OCI-LY3 (cell line): ENCODE results near the gene PTPRN2.
"Not testable (repeated sequence)": the region's sequence is repeated elsewhere in the genome, so short reads cannot be mapped to it uniquely, and the experiment has no call there.

Source experiments
- CTCF ChIP-seq: fragments of 200-600, 300-600 bp; sonication (generic); IDR thresholded peaks from 2 replicates; pipeline ENCODE4 v1.5.1; 2014; ENCODE audit warnings: antibody characterized with exemption, low read length, low read depth
- EZH2phosphoT487 ChIP-seq: fragments of 200-600 bp; shearing (Covaris generic); IDR thresholded peaks from 2 replicates; pipeline ENCODE4 v1.6.1; 2018; ENCODE audit warnings: antibody characterized with exemption, mixed run types, low read depth

DNA sequence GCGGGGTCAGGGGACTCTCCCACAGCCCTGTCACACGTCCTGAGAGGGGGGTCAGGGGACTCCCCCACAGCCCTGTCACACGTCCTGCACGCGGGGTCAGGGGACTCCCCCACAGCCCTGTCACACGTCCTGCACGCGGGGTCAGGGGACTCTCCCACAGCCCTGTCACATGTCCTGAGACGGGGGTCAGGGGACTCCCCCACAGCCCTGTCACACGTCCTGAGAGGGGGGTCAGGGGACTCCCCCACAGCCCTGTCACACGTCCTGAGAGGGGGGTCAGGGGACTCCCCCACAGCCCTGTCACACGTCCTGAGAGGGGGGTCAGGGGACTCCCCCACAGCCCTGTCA lies 210.8 kb downstream of the PTPRN2 start:
- not testable (repeated sequence) for TF ChIP-seq CTCF, EZH2phosphoT487
